OCI-LY7 (cell line): ENCODE data around the gene MDFIC.

Source experiments
- EZH2phosphoT487 ChIP-seq: fragments of 200-600 bp; sonication (generic); IDR thresholded peaks from 2 replicates; pipeline ENCODE4 v1.6.1; 2018; ENCODE audit warnings: low read depth, borderline replicate concordance, mild to moderate bottlenecking, mixed run types, antibody characterized with exemption, low read length, moderate library complexity, mixed read lengths
- TF ChIP-seq, protein P1 (sequence below): fragments of 200-600 bp; sonication (generic); conservative IDR thresholded peaks from 2 replicates; pipeline ENCODE4 v1.5.1; 2014; ENCODE audit warnings: mild to moderate bottlenecking, antibody characterized with exemption, low read length, moderate library complexity, mixed read lengths

DNA sequence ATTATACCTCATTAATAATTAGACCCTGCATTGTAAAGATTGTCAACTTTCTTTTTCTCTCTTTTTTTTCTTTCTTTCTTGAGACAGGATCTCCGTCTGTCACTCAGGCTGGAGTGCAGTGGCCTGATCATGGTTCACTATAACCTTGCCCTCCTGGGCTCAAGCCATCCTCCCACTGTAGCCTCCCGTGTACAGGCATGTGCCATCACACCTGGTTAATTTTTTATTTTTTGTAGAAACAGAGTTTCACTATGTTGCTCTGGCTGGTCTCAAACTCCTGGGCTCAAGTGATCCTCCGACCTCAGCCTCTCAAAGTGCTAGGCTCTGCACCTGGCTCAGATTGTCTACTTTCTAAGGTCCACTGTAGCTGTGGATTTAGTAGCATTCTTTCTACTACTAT is 50.7 kb downstream of the MDFIC start:
- TF ChIP-seq, protein P1, sequence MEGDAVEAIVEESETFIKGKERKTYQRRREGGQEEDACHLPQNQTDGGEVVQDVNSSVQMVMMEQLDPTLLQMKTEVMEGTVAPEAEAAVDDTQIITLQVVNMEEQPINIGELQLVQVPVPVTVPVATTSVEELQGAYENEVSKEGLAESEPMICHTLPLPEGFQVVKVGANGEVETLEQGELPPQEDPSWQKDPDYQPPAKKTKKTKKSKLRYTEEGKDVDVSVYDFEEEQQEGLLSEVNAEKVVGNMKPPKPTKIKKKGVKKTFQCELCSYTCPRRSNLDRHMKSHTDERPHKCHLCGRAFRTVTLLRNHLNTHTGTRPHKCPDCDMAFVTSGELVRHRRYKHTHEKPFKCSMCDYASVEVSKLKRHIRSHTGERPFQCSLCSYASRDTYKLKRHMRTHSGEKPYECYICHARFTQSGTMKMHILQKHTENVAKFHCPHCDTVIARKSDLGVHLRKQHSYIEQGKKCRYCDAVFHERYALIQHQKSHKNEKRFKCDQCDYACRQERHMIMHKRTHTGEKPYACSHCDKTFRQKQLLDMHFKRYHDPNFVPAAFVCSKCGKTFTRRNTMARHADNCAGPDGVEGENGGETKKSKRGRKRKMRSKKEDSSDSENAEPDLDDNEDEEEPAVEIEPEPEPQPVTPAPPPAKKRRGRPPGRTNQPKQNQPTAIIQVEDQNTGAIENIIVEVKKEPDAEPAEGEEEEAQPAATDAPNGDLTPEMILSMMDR, result no peak
- no peak for TF ChIP-seq EZH2phosphoT487
